Cardiac muscle cell (in vitro differentiated cells and primary cell): ENCODE results near the gene TARS3. TPM values are rescaled to one million over a fixed set of nuclear protein-coding genes. Genes with fewer than 3 reads are reported as not detected.

Source experiments
- DNase-seq, 2 donors: peaks; one replicate each; pipeline versions ENCODE4 v3.0.0 to v3.0.0-alpha.2; 2010 to 2017; ENCODE audit warnings: low read depth in 1 of 2, low spot score in 1 of 2
- H3K27ac ChIP-seq: fragments of 200-600 bp; sonication (generic); 2 replicates; pipeline ENCODE4 v1.5.1; 2016
- H3K27me3 ChIP-seq: fragments of 200-600 bp; sonication (generic); 2 replicates; pipeline ENCODE4 v1.6.0; 2016; ENCODE audit warnings: control low read depth
- H3K36me3 ChIP-seq: fragments of 200-600 bp; sonication (generic); 2 replicates; pipeline ENCODE4 v1.5.1; 2016; ENCODE audit warnings: control low read depth
- H3K4me1 ChIP-seq: fragments of 200-600 bp; sonication (generic); 2 replicates; pipeline ENCODE4 v1.8.1; 2017; ENCODE audit warnings: low read depth, mild to moderate bottlenecking, mixed run types
- H3K4me3 ChIP-seq: fragments of 200-600 bp; sonication (generic); 2 replicates; pipeline ENCODE4 v1.5.1; 2016; ENCODE audit warnings: mild to moderate bottlenecking
- H3K9me3 ChIP-seq: fragments of 200-600 bp; sonication (generic); 2 replicates; pipeline ENCODE4 v1.5.1; 2017; ENCODE audit warnings: low read depth, mild to moderate bottlenecking, control low read depth
- polyA plus RNA-seq: library from polyadenylated mRNA; unstranded; fragments of >200 nt; fragmentation: Nextera tagmentation; extraction: Ambion mirVana; gene quantifications from 2 replicates; pipeline ENCODE4 v1.2.1, GENCODE V29; 2016
- total RNA-seq: library from RNA; depleted of rRNA; stranded (reverse); fragments of >200 nt; gene quantifications from 2 replicates; pipeline ENCODE4 v1.2.3, GENCODE V29; 2016
- TF ChIP-seq, protein P1 (sequence below): IDR thresholded peaks from 2 replicates; pipeline ENCODE4 v1.5.1; 2012; ENCODE audit warnings: low read depth, mild to moderate bottlenecking, low read length

TARS3 gene
- total and polyA plus RNA-seq, 2 experiments from 2014 or later, result 32.3 to 47.6 TPM

DNA sequence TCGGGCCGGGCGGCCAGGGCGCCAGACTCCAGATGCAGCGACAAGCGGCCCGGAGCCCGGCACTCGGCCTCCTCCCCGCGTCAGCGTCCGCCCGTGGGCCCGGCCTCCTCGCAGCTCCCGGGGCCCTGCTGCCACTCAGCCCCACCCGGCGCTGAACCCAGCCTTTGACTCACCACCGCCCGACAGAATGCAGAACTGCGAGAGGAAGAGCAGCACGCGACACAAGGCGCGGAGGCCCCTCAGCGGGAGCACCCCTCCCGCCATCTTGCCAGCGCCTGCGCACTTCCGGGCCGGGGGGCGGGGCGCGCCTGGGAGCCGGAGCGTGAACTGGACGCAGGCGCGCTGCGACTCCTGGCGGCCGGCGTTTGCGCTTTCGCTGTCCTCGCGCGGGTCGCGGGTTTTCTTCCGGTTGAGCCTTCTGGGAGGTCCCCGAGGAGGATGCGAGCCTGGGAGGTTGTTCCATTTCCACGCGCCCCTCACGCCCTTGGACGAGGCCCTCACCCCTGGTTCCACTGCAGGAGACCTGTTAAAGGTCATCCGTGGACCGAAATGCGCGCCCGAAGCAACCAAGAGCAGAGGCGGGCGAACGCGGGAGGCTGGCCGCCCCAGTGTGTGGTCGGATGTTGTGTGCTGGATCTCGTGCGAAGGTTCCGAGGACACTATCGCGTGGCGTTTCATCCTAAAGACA is 72.0 kb downstream of the TARS3 start, which contains the start of gene TM2D3:
TSS of gene TM2D3 (minus strand) at position 284 of the 688 bp plus-strand sequence. CDS start at position 264, 20 bp downstream.
- Histone ChIP-seq H3K4me3 (peak within 1 kb of the TSS; percentile 62), H3K27me3 (no peaks in the 10 kb centered on the region), H3K4me1 (peaks cover 10% of the 10 kb centered on the region), H3K36me3 (peaks cover 17% of the 10 kb centered on the region), H3K27ac (peak within 1 kb of the TSS; percentile 92), H3K9me3 (no peaks in the 10 kb centered on the region)
- DNase-seq, result peak; percentile 94 to 96
- TF ChIP-seq, protein P1, sequence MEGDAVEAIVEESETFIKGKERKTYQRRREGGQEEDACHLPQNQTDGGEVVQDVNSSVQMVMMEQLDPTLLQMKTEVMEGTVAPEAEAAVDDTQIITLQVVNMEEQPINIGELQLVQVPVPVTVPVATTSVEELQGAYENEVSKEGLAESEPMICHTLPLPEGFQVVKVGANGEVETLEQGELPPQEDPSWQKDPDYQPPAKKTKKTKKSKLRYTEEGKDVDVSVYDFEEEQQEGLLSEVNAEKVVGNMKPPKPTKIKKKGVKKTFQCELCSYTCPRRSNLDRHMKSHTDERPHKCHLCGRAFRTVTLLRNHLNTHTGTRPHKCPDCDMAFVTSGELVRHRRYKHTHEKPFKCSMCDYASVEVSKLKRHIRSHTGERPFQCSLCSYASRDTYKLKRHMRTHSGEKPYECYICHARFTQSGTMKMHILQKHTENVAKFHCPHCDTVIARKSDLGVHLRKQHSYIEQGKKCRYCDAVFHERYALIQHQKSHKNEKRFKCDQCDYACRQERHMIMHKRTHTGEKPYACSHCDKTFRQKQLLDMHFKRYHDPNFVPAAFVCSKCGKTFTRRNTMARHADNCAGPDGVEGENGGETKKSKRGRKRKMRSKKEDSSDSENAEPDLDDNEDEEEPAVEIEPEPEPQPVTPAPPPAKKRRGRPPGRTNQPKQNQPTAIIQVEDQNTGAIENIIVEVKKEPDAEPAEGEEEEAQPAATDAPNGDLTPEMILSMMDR, result peak; percentile 76

DNA sequence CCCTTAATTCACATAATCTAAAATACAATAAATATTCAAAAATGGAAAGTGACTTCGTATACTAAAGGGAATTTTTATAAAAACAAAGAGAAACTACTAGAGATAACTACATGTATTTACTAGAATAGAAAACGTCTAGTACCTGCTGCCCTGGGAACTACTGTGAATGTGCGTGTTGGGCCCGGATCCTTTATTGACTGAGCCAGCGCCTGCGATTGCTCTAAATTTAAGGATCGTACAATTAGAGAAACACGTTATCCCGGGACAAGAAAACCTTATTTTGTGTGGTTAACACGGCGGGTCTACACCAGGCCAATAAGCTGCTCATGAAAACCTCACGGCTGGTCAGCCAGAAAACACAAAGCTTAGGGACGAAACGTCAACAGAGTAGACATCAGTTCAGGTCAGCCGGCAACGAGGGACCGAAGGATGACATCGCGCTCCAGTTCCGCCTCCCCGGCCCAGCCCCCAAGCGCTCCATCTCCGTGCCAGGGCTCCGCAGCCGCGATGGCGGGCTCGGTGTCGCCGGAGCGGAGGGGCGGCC is 72.6 kb downstream of the TARS3 start:
- Histone ChIP-seq H3K36me3 (peaks cover 20% of the 10 kb centered on the region), H3K27ac (peak overlapping the region; percentile 92), H3K27me3 (no peaks in the 10 kb centered on the region), H3K4me1 (peaks cover 10% of the 10 kb centered on the region), H3K9me3 (no peaks in the 10 kb centered on the region), H3K4me3 (peak overlapping the region; percentile 62)
- TF ChIP-seq, protein P1, result no peak
- peak in 1 of 2 donors; percentile 36 for DNase-seq

GRCh38 chr15:101650145-101650544 is 74.1 kb downstream of the TARS3 start:
- TF ChIP-seq, protein P1, result no peak
- Histone ChIP-seq H3K4me3 (no peak overlapping the region), H3K4me1 (peaks cover 10% of the 10 kb centered on the region), H3K27ac (no peak overlapping the region), H3K36me3 (peaks cover 29% of the 10 kb centered on the region), H3K9me3 (no peaks in the 10 kb centered on the region), H3K27me3 (no peaks in the 10 kb centered on the region)
- no peak for DNase-seq

DNA sequence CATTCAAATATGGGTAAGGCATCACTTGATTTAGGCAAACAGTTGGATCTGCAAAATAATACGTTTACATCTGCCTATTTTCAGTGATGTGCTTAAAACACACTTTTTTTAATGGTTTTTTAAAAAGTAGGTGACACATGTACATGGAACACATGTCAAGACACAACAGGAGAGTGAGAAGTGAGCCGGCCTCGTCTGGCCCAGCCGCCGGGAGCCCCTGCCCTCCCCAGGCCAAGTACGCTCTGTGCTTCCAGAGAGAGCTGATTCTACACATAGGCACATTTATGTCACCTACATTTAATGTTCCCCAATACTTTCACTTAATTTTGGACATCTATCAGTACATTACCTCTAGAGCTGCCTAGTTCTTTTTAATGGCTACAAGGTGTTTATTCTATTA is 75.9 kb downstream of the TARS3 start:
- TF ChIP-seq, protein P1, result no peak
- no peak for DNase-seq
- H3K27ac ChIP-seq, result no peak overlapping the region
- H3K4me3 ChIP-seq, result no peak overlapping the region
- no peaks in the 10 kb centered on the region for H3K9me3 ChIP-seq
- H3K27me3 ChIP-seq, result no peaks in the 10 kb centered on the region
- peaks cover 10% of the 10 kb centered on the region for H3K4me1 ChIP-seq
- H3K36me3 ChIP-seq, result peaks cover 44% of the 10 kb centered on the region

DNA sequence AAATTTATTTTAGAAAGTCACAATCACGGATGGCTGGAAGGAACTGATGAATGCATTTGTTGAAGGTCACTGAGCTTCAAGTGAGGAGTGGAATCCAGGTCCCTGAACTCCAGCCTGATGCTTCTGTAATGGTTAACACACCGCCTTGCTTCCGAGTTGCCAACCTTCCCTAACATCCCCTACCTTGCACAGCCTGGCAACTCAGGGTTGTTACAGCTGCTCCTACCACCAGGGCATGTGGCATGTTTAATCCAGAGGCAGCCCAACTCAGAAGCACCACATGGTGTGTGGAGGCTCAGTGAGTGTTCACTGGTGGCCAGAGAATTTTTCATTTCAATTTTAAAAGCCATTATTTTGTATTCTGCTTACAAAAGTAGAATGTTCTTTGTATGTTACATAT is 77.0 kb downstream of the TARS3 start:
- H3K27me3 ChIP-seq, result no peaks in the 10 kb centered on the region
- TF ChIP-seq, protein P1, result no peak
- peaks cover 10% of the 10 kb centered on the region for H3K4me1 ChIP-seq
- peaks cover 54% of the 10 kb centered on the region for H3K36me3 ChIP-seq
- H3K27ac ChIP-seq, result no peak overlapping the region
- DNase-seq, result no peak
- no peaks in the 10 kb centered on the region for H3K9me3 ChIP-seq
- H3K4me3 ChIP-seq, result no peak overlapping the region
